Mesodermal cell (in vitro differentiated cells): Measurements from ENCODE around the gene TADA3.
A peak's percentile ranks its signal among the peaks of the same experiment; 100 is the strongest.

ENCODE experiments used
- H3K27ac ChIP-seq: 2 replicates; pipeline ENCODE4 v1.7.0; 2013; ENCODE audit warnings: mild to moderate bottlenecking, low read depth, low read length, moderate library complexity; ENCODE audit not compliant: severe bottlenecking
- H3K36me3 ChIP-seq: 2 replicates; pipeline ENCODE4 v1.7.1; 2013; ENCODE audit warnings: mild to moderate bottlenecking, low read length, moderate library complexity; ENCODE audit not compliant: control insufficient read depth, insufficient read depth
- H3K4me1 ChIP-seq: one replicate; pipeline ENCODE4 v1.7.1; 2013; ENCODE audit warnings: mild to moderate bottlenecking, low read length; ENCODE audit not compliant: insufficient read depth, control insufficient read depth, poor library complexity, severe bottlenecking
- H3K4me3 ChIP-seq: 2 replicates; pipeline ENCODE4 v1.7.0; 2013; ENCODE audit warnings: low read length, control low read depth, mild to moderate bottlenecking; ENCODE audit not compliant: insufficient read depth, poor library complexity, severe bottlenecking; ENCODE audit errors: extremely low read depth
- H3K9me3 ChIP-seq: 2 replicates; pipeline ENCODE4 v1.7.1; 2013; ENCODE audit warnings: mild to moderate bottlenecking, low read length, moderate library complexity; ENCODE audit not compliant: control insufficient read depth
- WGBS, 2 experiments: methylation state at CpG; one replicate each; pipeline ENCODE4 v1.1.5; 2013; ENCODE audit warnings: missing lambda C conversion rate in 2 of 2; ENCODE audit not compliant: insufficient coverage in 2 of 2; 5-methylcytosine and 5-hydroxymethylcytosine counted together

The TADA3 gene

DNA sequence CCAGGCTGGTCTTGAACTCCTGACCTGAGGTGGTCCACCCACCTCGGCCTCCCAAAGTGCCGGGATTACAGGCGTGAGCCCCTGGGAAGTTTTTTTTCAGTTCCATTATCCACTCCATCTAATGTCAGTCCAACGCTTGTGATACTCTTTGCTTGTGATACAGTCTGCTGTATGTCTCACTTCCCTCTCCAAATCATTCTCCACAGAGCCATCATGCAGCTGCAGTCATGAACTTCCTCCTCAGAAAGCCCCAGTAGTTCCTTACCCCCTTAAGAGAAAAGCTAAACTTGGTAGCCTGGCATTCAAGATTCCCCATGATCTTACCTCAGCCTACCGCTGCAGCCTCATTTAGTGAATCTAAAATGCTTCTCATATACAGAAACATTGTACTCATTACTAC is 2.9 kb upstream of the TADA3 start:
- Histone ChIP-seq H3K36me3 (peaks cover 71% of the 10 kb centered on the region), H3K4me3 (no peak overlapping the region), H3K27ac (no peak overlapping the region), H3K4me1 (no peaks in the 10 kb centered on the region), H3K9me3 (no peaks in the 10 kb centered on the region)
- 100% methylated on average over 2 to 3 of the region's 5 CpGs for WGBS, 2 experiments

DNA sequence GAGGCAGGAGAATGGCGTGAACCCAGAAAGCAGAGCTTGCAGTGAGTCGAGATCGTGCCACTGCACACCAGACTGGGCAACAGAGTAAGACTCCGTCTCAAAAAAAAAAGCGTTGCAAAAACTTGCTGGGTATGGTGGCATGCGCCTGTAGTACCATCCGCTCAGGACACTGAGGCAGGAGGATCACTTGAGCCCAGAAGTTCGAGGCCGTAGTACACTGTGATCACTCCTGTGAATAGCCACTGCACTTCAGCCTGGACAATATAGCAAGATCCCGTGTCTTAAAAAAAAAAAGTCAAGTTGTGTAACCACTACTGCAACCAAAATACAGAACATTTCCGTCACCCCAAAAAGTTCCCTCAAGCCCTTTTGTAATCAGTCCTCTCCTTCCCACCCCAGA is 2.1 kb upstream of the TADA3 start:
- WGBS, 2 experiments: 98 to 99% methylated on average over 9 to 11 of the region's 11 CpGs
- H3K27ac ChIP-seq: no peak overlapping the region

DNA sequence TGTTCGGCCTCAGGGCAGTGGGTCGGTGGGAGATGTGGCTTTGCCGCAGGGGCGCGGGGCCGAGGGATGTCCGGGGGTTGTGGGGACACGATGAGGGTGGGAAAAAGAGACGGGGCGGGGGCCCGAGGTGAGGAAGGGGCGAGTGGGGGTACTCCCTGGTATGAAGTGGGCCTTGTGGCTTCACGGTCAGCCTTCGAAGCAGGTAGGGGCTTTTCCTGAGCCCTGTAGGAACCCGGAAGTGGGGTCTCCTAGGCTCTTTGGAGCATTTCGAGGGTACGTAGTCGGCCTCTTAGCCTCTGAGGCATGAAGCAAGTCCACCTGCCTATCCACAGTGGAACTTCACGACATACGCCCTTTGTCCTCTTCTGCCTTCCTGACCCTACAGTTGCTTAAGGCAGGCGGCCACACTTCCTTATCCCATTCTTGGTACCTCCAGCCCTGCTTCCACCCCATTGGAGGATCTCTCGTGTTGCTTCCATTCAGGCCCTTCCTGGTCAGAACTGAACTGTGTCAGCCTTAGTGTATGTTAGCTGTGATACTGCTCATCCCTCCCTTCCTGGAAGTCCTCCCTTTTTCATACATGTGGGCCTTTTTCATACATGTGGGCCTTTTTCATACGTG is 998 bp upstream of the TADA3 start:
- Histone ChIP-seq H3K27ac (peak overlapping the region; percentile 100), H3K36me3 (peaks cover 64% of the 10 kb centered on the region), H3K9me3 (no peaks in the 10 kb centered on the region), H3K4me3 (peak overlapping the region; percentile 98), H3K4me1 (no peaks in the 10 kb centered on the region)
- WGBS, 2 experiments: 0 to 1% methylated on average over 17 to 18 of the region's 23 CpGs

More for the DNA sequence above, 2.1 kb upstream of the TADA3 start:
- H3K4me1 ChIP-seq: no peaks in the 10 kb centered on the region
- peaks cover 70% of the 10 kb centered on the region for H3K36me3 ChIP-seq
- no peaks in the 10 kb centered on the region for H3K9me3 ChIP-seq
- peak overlapping the region; percentile 98 for H3K4me3 ChIP-seq

DNA sequence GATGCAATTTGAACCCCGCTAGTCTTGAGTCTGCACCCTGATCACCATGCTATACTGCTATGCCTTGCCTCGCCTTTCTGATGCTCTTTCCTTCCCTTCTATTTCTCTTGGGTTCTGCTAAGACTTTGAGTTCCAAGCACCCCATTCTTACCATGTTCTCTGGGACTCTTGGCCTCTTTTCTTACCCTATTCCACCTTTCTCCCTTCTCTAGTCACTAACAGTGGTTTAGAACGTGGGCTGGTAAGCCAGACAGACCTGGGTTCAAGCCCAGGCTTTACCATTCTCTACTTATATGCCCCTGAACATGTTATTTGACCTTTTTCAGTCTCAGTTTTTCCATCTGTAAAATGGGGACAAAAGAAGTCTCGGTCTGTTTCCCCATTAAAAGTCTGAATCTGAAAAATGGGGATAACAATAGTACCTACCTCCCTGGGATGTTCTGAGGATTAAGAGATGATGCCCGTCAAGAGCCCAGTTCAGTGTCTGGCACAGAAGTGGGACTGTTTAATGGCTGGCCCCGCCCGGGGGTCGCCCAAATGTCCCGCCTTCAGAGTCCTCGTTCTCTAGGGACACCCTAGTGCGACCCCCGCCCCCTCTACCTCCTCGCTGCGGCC is 376 bp downstream of the TADA3 start:
- Histone ChIP-seq H3K4me1 (no peaks in the 10 kb centered on the region), H3K9me3 (no peaks in the 10 kb centered on the region), H3K4me3 (peak overlapping the region; percentile 98), H3K36me3 (peaks cover 59% of the 10 kb centered on the region), H3K27ac (peak overlapping the region; percentile 100)
- 28 to 36% methylated on average over 6 to 11 of the region's 14 CpGs for WGBS, 2 experiments

DNA sequence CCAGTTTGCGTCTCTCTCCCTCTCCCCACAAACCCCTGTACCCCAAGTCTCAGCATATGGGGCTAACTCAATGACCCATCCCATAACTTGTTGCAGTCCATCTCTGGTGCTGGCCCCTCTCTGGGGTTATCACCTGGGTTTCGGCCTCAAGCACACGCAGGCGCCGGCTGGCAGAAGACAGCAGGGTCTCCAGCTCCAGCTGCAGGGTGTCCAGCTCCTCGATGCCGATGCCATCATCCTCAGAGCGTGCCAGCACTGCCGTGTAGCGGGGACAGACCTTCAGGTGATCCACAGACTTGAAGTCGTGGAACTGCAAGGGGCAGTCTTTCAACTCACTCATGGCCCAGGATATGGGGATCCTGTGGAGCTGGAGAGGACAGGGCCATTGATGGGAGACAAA is 1.1 kb downstream of the TADA3 start:
- 96 to 100% methylated on average over 10 of the region's 11 CpGs for WGBS, 2 experiments
- Histone ChIP-seq H3K4me1 (no peaks in the 10 kb centered on the region), H3K27ac (no peak overlapping the region), H3K36me3 (peaks cover 60% of the 10 kb centered on the region), H3K4me3 (no peak overlapping the region), H3K9me3 (no peaks in the 10 kb centered on the region)

DNA sequence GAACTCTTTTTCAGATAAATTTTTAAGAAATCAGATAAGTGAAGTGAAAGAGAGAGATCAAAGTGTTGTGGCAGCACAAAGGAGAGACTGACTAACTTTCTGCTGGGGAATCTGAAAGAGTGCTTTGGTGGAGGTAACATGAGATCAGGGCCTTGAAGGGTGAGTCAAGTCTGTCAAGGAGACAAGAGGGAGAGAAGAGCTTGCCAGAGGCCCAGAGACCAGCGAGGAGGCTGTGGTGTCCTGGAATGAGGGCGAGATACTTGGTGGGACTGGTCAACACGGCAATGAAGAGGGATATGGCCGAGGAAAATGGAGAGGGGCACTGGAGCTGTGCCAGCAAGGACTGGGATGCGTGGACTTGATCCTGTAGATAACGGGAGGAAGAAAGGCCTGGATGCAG is 4.6 kb downstream of the TADA3 start:
- Histone ChIP-seq H3K9me3 (no peaks in the 10 kb centered on the region), H3K36me3 (peaks cover 57% of the 10 kb centered on the region), H3K27ac (no peak overlapping the region), H3K4me1 (no peaks in the 10 kb centered on the region), H3K4me3 (no peak overlapping the region)
- WGBS, 2 experiments: 96 to 99% methylated on average over 6 of the region's 6 CpGs

DNA sequence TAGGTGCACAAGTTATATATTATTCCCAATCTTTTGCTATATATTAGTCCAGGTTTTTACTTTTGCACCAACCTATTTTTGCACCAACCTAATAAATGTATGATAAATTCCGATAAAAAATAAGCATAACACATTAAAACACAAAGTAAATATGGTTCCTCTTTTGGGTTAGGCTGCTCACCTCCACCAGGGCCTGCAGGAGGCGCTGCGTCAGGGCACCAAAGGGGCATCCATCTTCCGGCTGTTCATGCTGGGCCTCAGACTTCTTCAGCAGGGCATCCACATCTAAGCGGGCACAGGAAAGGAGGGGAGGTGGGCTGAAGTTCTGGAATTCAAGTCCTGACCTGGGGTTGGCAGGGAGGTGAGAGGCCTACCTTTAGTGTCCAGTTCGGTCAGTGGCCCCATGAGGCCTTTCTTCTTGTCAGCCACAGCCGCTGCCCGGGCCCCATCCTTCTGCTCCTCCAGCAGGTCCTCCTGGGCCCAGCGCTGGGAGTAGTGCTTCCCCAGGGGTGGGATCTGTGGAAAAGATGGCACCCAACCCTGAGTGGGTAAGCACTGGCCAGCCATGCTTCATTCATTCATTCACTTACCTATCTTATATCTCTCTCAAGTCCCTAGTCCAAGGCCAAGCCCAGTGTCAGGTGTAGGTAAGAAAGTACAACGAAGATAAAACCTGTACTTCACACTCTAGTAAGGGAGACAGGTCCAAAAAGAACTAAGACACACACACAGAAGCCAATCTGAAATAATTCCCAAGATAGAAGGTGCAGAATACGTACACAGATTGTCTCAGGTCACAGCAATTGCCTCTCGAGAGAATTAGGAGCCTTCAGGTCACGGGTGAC is 5.2 kb downstream of the TADA3 start:
- 95 to 96% methylated on average over 9 to 11 of the region's 13 CpGs for WGBS, 2 experiments
- Histone ChIP-seq H3K4me3 (no peak overlapping the region), H3K4me1 (no peaks in the 10 kb centered on the region), H3K9me3 (no peaks in the 10 kb centered on the region), H3K36me3 (peaks cover 64% of the 10 kb centered on the region), H3K27ac (no peak overlapping the region)

DNA sequence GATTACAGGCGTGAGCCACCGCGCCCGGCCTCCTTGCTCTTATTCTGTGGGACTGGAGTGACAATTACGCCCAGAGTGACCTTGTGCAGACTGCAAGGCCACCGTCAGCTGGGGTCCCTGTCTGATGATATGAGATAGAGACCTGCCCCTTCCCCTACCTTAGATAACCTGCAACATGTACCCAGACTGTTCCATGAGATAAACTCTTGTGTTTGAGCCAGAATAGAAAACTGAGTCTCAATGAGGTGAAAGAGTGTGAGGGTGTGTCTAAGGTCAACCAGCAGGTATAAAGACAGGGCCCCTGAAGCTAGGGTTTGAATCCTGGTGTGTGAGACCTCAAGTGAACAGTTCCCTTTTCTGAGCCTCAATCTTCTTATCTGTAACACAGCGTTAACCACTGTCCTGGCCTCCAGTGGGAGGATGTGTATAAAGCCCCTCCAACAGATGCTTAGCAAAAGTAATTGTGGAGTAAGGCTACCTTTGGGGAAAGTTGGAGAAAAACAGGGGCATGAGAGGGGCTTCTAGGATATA is 6.0 kb downstream of the TADA3 start:
- Histone ChIP-seq H3K27ac (no peak overlapping the region), H3K36me3 (peaks cover 70% of the 10 kb centered on the region), H3K9me3 (no peaks in the 10 kb centered on the region), H3K4me3 (no peak overlapping the region), H3K4me1 (no peaks in the 10 kb centered on the region)
- 90 to 100% methylated on average over 5 to 6 of the region's 7 CpGs for WGBS, 2 experiments

DNA sequence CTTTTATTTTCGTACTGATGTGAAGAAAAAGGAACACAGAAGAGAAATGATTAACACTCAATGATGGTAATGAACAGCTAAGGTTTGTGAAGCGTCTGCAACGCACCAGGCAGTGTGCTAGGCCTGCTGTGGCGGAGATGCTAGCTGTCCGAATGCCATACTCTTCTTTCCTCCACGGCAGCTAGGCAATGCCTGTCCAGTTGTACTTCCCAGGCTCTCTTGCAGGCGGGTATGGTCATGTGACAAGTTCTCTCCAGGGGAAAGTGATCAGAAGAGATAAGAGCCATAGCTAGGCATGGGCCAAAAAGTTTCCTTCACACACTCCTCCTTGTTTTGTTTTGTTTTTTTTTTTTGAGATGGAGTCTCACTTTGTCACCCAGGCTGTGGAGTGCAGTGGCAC is 6.7 kb downstream of the TADA3 start:
- H3K4me3 ChIP-seq: no peak overlapping the region
- no peak overlapping the region for H3K27ac ChIP-seq
- peaks cover 70% of the 10 kb centered on the region for H3K36me3 ChIP-seq
- H3K9me3 ChIP-seq: no peaks in the 10 kb centered on the region
- WGBS, 2 experiments: 95 to 100% methylated on average over 3 to 4 of the region's 7 CpGs
- H3K4me1 ChIP-seq: peaks cover under 1% of the 10 kb centered on the region

DNA sequence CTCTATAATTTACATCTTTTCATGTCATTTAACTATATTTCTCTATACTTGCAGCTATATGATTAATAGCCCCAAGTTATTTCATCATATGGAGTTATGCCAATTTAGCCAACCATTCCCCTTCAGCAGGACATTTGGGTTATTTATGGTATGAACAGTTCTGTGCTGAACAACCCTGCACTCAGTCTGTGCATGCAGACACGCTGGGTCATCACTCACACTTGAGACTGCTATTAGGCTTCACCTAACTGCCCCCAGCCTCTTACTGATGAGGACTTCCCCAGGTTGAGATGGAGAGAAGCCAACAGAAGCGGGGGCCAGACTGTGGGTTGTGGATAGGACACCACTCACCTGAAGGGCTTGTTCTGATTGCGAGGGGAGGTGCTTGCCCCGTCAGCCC is 7.3 kb downstream of the TADA3 start:
- Histone ChIP-seq H3K27ac (no peak overlapping the region), H3K9me3 (no peaks in the 10 kb centered on the region), H3K36me3 (peaks cover 72% of the 10 kb centered on the region), H3K4me1 (peaks cover 3% of the 10 kb centered on the region), H3K4me3 (no peak overlapping the region)
- 100% methylated on average over 1 of the region's 4 CpGs; no CpG with 5 or more reads in 1 of the 2 experiments for WGBS, 2 experiments
